ENCODE data around the gene YWHAH. TPM values are rescaled to one million over a fixed set of nuclear protein-coding genes. Genes with fewer than 3 reads are reported as not detected.
"Not testable (repeated sequence)": the region's sequence is repeated elsewhere in the genome, so short reads cannot be mapped to it uniquely, and the experiment has no call there.

YWHAH gene
- total RNA-seq, 1 donor from 2014 or later = 139 TPM

- Histone ChIP-seq H3K27me3 (no peaks in the 10 kb centered on the region), H3K27ac (no peak overlapping the region), H3K4me3 (no peak overlapping the region), H3K9me3 (no peaks in the 10 kb centered on the region), H3K36me3 (no peaks in the 10 kb centered on the region), H3K4me1 (peaks cover 4 to 9% of the 10 kb centered on the region in 2 donors)
- intact Hi-C loops (cut with DNase I) = loop anchor here (5.0 kb wide), 2 partner anchors 50 to 100 kb away; no protein-coding TSS in a partner anchor
- TF ChIP-seq CTCF (IDR thresholded peaks at IDR 0.05) = no peak
- no peak for DNase-seq (ENCODE audit: low spot score in 2 of 2)
Observed at GRCh38 chr22:31972180-31972579, 27.8 kb downstream of the YWHAH start.

GRCh38 chr22:31973739-31974138 lies 29.4 kb downstream of the YWHAH start:
- intact Hi-C loops (cut with DNase I) = loop anchor here (5.0 kb wide), 2 partner anchors 51 to 101 kb away; no protein-coding TSS in a partner anchor
- Histone ChIP-seq H3K4me1 (peaks cover 4 to 9% of the 10 kb centered on the region in 2 donors), H3K27me3 (no peaks in the 10 kb centered on the region), H3K9me3 (no peaks in the 10 kb centered on the region), H3K27ac (no peak overlapping the region), H3K4me3 (no peak overlapping the region), H3K36me3 (no peaks in the 10 kb centered on the region)
- no peak for TF ChIP-seq CTCF (IDR thresholded peaks at IDR 0.05)
- DNase-seq (ENCODE audit: low spot score in 2 of 2) = no peak

- Histone ChIP-seq H3K4me3 (no peak overlapping the region), H3K4me1 (no peaks in the 10 kb centered on the region), H3K27ac (no peak overlapping the region), H3K36me3 (no peaks in the 10 kb centered on the region), H3K9me3 (no peaks in the 10 kb centered on the region), H3K27me3 (no peaks in the 10 kb centered on the region)
- TF ChIP-seq CTCF (IDR thresholded peaks at IDR 0.05) = peak; percentile 19 to 55 (median 38)
- peak in 1 of 2 donors; percentile 77 for DNase-seq (ENCODE audit: low spot score in 2 of 2)
- intact Hi-C loops (cut with DNase I) = no loop called here
Observed at GRCh38 chr22:31977141-31977841, 33.0 kb downstream of the YWHAH start.

GRCh38 chr22:31977939-31978338 lies 33.6 kb downstream of the YWHAH start:
- Histone ChIP-seq H3K9me3 (no peaks in the 10 kb centered on the region), H3K36me3 (no peaks in the 10 kb centered on the region), H3K4me1 (no peaks in the 10 kb centered on the region), H3K27ac (no peak overlapping the region), H3K4me3 (no peak overlapping the region), H3K27me3 (no peaks in the 10 kb centered on the region)
- no peak for TF ChIP-seq CTCF (IDR thresholded peaks at IDR 0.05)
- intact Hi-C loops (cut with DNase I) = loop anchor here (2.0 kb wide), 1 partner anchor 289 kb away; no protein-coding TSS in a partner anchor
- DNase-seq (ENCODE audit: low spot score in 2 of 2) = no peak

GRCh38 chr22:31980628-31981027 lies 36.3 kb downstream of the YWHAH start:
- no peaks in the 10 kb centered on the region for H3K36me3 ChIP-seq
- H3K27ac ChIP-seq = no peak overlapping the region
- no peak for DNase-seq (ENCODE audit: low spot score in 2 of 2)
- H3K4me3 ChIP-seq = no peak overlapping the region
- H3K27me3 ChIP-seq = no peaks in the 10 kb centered on the region
- H3K9me3 ChIP-seq = no peaks in the 10 kb centered on the region
- H3K4me1 ChIP-seq = no peaks in the 10 kb centered on the region
- TF ChIP-seq CTCF (IDR thresholded peaks at IDR 0.05) = no peak
- intact Hi-C loops (cut with DNase I) = no loop called here

- DNase-seq (ENCODE audit: low spot score in 2 of 2); H3K36me3 ChIP-seq; H3K4me1 ChIP-seq; H3K27ac ChIP-seq; H3K4me3 ChIP-seq; H3K27me3 ChIP-seq; H3K9me3 ChIP-seq; intact Hi-C loops (cut with DNase I): not testable (repeated sequence)
Observed at GRCh38 chr22:31981976-31982375, 37.6 kb downstream of the YWHAH start.
